AG10803 (cell line): ENCODE data around the gene DISC1.

Source experiments
- DNase-seq: peaks from one replicate; pipeline ENCODE4 v3.0.0; 2010; ENCODE audit warnings: low read depth
- H3K4me3 ChIP-seq: 2 replicates; pipeline ENCODE4 v1.5.1; 2011; ENCODE audit warnings: mild to moderate bottlenecking, low read length, control low read depth
- CTCF ChIP-seq: conservative IDR thresholded peaks from 2 replicates; pipeline ENCODE4 v1.5.1; 2011; ENCODE audit warnings: mild to moderate bottlenecking, low read length, control low read depth, inconsistent platforms

DISC1 gene

DNA sequence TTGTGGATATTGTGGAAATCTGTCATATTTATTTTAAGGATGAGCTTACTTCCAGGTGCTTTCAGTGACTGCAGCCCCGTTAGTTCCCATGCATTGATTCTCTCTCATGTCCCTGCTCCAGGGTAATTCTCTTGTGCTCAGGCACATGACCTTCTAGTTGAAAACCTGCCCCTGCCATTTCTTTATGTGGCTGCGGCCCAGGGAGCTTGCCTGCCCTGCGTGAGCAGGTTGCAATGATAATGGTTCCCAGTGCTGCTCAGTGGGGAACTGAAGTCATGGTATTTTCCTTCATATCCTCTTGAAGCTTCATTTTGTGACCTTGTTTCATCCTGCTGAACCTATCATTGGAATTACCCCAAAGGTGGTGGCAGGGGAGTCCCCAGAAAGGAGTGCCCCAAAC lies 229.8 kb downstream of the DISC1 start:
- TF ChIP-seq CTCF = no peak
- no peak for DNase-seq
- no peak overlapping the region for H3K4me3 ChIP-seq

DNA sequence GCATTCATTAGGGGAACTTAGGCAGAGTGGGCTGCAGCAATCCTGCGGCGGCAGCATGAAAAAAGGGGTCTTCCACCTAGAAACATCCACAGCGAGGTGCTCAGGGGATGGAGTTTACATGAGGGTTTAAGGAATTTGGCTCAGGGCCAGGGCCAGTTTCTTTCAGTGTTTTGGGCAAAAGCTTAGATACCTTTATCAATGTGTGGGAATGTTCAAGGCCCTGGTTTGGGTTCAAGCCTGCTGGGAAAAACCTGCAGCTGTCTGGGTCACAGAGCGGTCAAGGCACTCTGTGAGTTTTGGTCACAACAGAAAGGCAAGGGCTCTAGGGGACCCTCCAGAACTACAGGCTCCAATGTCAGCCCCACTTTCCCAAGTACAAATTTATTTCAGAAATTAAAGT lies 230.3 kb downstream of the DISC1 start:
- no peak for TF ChIP-seq CTCF
- DNase-seq = no peak
- H3K4me3 ChIP-seq = no peak overlapping the region

- no peak for DNase-seq
- no peak for TF ChIP-seq CTCF
- no peak overlapping the region for H3K4me3 ChIP-seq
Measured at GRCh38 chr1:231857609-231858135, 231.1 kb downstream of the DISC1 start.

DNA sequence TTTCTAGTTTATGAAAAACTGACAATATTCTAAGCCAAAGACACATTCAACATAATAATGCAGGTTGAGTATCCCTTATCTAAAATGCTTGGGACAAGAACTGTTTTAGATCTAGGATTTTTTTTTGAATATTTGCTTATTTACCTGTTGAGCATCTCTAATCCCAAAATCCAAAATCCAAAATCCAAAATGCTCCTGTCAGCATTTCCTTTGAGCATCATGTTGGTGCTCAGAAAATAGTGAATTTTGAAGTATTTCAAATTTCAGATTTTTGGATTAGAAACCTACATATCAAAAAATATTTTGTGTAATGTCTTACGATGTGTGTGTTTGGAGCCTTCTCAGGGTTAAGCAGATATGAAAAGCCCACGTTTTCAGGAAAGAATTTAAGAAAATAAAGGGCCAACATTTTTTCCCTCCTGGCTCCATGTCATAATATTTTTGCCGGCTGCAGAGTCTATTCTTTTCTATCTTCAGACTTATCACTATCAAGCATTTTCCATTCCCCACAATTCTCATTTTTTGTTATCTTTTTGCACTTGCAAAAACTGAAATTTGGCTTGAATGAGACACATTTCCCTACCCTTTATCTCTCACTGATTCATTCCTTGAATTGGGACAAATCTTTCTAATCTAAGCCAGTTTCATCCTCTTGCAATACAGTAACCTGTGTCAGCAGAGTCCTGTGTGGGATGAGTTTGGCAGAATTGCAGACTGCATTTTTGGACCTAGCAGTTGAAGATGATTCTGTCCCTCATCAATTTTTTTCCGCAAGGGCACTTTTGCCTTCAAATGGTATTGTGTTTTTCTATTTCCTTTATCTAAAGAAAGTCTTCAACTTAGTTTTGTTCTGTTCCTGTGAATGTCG lies 233.9 kb downstream of the DISC1 start:
- H3K4me3 ChIP-seq = no peak overlapping the region
- DNase-seq = no peak
- TF ChIP-seq CTCF = no peak

DNA sequence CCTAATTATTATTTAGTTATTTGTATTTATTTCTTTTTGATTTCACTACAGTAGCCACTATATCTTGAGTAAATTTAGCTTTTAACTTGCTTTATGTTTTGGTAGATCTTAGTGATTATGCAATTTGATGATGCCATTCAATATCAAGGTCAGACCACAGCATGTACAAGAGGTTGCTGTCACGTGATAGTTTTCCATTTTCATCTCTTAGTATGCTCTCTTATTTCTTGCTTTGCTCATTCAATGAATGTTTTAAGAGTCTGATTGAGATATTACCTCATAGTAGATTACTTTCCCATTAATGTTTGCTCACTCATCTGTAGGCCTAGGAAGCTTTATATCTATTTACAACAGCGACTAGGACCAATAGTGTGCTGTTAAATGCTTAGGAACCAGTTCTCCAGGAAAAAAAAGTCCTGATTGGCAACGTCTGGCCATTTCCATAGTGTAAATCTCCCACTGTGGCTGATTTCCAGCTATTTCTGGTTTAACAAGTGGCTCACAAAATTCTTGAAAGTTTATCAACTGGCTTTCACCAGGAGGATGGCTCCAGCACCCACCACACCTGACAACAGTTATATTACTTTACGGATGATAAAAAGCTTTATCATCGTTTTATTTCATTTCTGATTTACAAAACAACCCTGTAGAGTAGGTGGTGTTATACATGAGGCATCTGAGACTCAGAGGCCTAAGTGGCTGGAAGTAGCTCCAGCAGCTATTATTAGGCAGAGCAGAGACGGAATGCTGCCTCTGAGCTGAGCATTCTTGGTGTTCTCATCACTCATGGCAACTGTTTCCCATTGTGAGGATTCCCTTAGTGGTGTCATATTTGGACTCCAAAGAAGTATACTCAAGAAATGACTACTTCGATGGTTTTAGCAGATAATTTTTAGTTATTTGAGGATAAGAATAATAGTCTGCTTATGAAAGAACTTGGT lies 235.2 kb downstream of the DISC1 start:
- TF ChIP-seq CTCF = no peak
- DNase-seq = peak; percentile 72
- H3K4me3 ChIP-seq = no peak overlapping the region

- no peak for TF ChIP-seq CTCF
- no peak for DNase-seq
- no peak overlapping the region for H3K4me3 ChIP-seq
Measured at GRCh38 chr1:231862611-231863010, 236.0 kb downstream of the DISC1 start.
